ENCODE results near the gene CDK15.

DNA sequence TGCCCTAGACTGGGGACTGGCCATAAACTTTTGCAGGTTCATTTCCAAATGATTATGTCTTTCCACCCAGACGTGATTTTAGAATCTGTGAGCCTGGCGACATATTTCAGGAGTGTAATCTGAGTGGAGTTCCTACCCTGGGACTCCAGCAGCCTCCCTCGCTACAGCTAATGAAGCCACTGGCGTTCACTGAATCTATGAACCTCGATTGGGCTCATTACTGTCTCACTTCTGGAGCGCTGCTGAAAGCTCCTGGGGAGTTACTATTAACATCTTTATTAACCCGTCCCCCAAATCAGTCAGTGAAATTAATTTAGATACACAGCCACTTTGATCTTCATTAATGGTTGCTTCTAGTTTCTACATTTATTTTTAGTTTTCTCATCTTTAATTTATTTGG, 56.5 kb downstream of the CDK15 start:
- TF ChIP-seq ZNF671 (CRISPR knock-in tag; IDR thresholded peaks at IDR 0.05) (no peak), CREB1 (CRISPR knock-in tag; IDR thresholded peaks at IDR 0.05) (no peak), NFYB (CRISPR knock-in tag; conservative IDR thresholded peaks at IDR 0.05; ENCODE audit: low read depth) (no peak), GABPB1 (CRISPR knock-in tag; IDR thresholded peaks at IDR 0.05) (no peak), GRHL2 (CRISPR knock-in tag; IDR thresholded peaks at IDR 0.05; ENCODE audit: insufficient replicate concordance, severe bottlenecking) (no peak), CREM (CRISPR knock-in tag; IDR thresholded peaks at IDR 0.05) (no peak), TEAD1 (CRISPR knock-in tag; IDR thresholded peaks at IDR 0.05) (no peak)
- TF ChIP-seq, protein P1, sequence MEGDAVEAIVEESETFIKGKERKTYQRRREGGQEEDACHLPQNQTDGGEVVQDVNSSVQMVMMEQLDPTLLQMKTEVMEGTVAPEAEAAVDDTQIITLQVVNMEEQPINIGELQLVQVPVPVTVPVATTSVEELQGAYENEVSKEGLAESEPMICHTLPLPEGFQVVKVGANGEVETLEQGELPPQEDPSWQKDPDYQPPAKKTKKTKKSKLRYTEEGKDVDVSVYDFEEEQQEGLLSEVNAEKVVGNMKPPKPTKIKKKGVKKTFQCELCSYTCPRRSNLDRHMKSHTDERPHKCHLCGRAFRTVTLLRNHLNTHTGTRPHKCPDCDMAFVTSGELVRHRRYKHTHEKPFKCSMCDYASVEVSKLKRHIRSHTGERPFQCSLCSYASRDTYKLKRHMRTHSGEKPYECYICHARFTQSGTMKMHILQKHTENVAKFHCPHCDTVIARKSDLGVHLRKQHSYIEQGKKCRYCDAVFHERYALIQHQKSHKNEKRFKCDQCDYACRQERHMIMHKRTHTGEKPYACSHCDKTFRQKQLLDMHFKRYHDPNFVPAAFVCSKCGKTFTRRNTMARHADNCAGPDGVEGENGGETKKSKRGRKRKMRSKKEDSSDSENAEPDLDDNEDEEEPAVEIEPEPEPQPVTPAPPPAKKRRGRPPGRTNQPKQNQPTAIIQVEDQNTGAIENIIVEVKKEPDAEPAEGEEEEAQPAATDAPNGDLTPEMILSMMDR (IDR thresholded peaks at IDR 0.05), result no peak
- TF ChIP-seq, protein P2, sequence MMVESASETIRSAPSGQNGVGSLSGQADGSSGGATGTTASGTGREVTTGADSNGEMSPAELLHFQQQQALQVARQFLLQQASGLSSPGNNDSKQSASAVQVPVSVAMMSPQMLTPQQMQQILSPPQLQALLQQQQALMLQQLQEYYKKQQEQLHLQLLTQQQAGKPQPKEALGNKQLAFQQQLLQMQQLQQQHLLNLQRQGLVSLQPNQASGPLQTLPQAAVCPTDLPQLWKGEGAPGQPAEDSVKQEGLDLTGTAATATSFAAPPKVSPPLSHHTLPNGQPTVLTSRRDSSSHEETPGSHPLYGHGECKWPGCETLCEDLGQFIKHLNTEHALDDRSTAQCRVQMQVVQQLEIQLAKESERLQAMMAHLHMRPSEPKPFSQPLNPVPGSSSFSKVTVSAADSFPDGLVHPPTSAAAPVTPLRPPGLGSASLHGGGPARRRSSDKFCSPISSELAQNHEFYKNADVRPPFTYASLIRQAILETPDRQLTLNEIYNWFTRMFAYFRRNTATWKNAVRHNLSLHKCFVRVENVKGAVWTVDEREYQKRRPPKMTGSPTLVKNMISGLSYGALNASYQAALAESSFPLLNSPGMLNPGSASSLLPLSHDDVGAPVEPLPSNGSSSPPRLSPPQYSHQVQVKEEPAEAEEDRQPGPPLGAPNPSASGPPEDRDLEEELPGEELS (CRISPR knock-in tag; IDR thresholded peaks at IDR 0.05), result no peak

All from WTC11 (cell line).